ENCODE data around the gene CYBC1.

DNA sequence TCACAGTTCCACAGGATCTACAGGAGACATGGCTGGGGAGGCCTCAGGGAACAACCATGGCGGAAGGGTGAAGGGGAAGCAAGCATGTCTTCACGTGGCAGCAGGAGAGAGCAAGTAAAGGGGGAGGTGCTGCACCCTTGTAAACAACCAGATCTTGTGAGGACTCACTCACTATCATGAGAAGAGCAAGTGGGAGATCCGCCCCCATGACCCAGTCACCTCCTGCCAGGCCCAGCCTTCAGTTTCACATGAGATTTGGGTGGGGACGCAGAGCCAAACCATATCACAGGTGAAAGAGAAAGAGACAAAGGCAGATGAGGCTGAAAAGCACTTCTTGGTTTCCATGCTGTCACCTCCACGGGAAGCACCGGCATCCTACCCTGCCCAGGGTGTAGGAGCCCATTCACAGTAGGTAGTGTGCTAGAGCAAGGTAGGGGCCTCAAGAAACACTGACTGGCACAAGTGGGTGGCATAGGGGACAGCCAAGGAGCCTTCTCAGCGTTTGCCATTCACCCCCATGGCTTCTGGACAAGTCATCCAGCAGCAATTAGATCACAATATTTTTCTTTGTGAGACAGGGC lies 14.6 kb upstream of the CYBC1 start:
- TF ChIP-seq, protein P1, sequence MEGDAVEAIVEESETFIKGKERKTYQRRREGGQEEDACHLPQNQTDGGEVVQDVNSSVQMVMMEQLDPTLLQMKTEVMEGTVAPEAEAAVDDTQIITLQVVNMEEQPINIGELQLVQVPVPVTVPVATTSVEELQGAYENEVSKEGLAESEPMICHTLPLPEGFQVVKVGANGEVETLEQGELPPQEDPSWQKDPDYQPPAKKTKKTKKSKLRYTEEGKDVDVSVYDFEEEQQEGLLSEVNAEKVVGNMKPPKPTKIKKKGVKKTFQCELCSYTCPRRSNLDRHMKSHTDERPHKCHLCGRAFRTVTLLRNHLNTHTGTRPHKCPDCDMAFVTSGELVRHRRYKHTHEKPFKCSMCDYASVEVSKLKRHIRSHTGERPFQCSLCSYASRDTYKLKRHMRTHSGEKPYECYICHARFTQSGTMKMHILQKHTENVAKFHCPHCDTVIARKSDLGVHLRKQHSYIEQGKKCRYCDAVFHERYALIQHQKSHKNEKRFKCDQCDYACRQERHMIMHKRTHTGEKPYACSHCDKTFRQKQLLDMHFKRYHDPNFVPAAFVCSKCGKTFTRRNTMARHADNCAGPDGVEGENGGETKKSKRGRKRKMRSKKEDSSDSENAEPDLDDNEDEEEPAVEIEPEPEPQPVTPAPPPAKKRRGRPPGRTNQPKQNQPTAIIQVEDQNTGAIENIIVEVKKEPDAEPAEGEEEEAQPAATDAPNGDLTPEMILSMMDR (IDR thresholded peaks at IDR 0.05; ENCODE audit: insufficient read depth, low read length) = no peak
- TF ChIP-seq POLR2AphosphoS5 (IDR thresholded peaks at IDR 0.05; ENCODE audit: low read depth) = no peak
- TF ChIP-seq, protein P2, sequence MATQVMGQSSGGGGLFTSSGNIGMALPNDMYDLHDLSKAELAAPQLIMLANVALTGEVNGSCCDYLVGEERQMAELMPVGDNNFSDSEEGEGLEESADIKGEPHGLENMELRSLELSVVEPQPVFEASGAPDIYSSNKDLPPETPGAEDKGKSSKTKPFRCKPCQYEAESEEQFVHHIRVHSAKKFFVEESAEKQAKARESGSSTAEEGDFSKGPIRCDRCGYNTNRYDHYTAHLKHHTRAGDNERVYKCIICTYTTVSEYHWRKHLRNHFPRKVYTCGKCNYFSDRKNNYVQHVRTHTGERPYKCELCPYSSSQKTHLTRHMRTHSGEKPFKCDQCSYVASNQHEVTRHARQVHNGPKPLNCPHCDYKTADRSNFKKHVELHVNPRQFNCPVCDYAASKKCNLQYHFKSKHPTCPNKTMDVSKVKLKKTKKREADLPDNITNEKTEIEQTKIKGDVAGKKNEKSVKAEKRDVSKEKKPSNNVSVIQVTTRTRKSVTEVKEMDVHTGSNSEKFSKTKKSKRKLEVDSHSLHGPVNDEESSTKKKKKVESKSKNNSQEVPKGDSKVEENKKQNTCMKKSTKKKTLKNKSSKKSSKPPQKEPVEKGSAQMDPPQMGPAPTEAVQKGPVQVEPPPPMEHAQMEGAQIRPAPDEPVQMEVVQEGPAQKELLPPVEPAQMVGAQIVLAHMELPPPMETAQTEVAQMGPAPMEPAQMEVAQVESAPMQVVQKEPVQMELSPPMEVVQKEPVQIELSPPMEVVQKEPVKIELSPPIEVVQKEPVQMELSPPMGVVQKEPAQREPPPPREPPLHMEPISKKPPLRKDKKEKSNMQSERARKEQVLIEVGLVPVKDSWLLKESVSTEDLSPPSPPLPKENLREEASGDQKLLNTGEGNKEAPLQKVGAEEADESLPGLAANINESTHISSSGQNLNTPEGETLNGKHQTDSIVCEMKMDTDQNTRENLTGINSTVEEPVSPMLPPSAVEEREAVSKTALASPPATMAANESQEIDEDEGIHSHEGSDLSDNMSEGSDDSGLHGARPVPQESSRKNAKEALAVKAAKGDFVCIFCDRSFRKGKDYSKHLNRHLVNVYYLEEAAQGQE (IDR thresholded peaks at IDR 0.05; ENCODE audit: insufficient replicate concordance, low read depth) = no peak

All from HL-60 (cell line).